Astrocyte (in vitro differentiated cells and primary cell): ENCODE results near the gene CRYBA4. TPM values are rescaled to one million over a fixed set of nuclear protein-coding genes. Genes with fewer than 3 reads are reported as not detected.

Source experiments
- DNase-seq: peaks from one replicate; pipeline ENCODE4 v3.0.0-alpha.2; 2010; ENCODE audit warnings: low read depth
- FAIRE-seq: peaks from 2 replicates; lab custom pipeline; 2011; peaks lifted over from hg19 to GRCh38; lab: Jason Lieb, UNC
- H2AFZ ChIP-seq: 2 replicates; pipeline ENCODE4 v1.6.0; 2012; ENCODE audit warnings: low read depth, low read length, inconsistent platforms
- H3K27ac ChIP-seq: 2 replicates; pipeline ENCODE4 v1.5.1; 2011; ENCODE audit warnings: low read depth, low read length, inconsistent platforms
- H3K27me3 ChIP-seq: 2 replicates; pipeline ENCODE4 v1.6.0; 2011; ENCODE audit warnings: low read length, inconsistent platforms; ENCODE audit not compliant: insufficient read depth
- H3K36me3 ChIP-seq: 2 replicates; pipeline ENCODE4 v1.5.1; 2011; ENCODE audit warnings: low read length, inconsistent platforms; ENCODE audit not compliant: insufficient read depth
- H3K4me1 ChIP-seq: 2 replicates; pipeline ENCODE4 v1.5.1; 2011; ENCODE audit warnings: low read length, inconsistent platforms; ENCODE audit not compliant: insufficient read depth
- H3K4me2 ChIP-seq: 2 replicates; pipeline ENCODE4 v1.6.0; 2012; ENCODE audit warnings: low read length, inconsistent platforms
- H3K4me3 ChIP-seq: 2 replicates; pipeline ENCODE4 v1.5.1; 2011; ENCODE audit warnings: low read depth, mild to moderate bottlenecking, low read length, inconsistent platforms; ENCODE audit not compliant: insufficient read depth
- H3K79me2 ChIP-seq: 2 replicates; pipeline ENCODE4 v1.6.0; 2012; ENCODE audit warnings: mild to moderate bottlenecking, low read length, inconsistent platforms; ENCODE audit not compliant: insufficient read depth
- H3K9ac ChIP-seq: 2 replicates; pipeline ENCODE4 v1.6.0; 2012; ENCODE audit warnings: mild to moderate bottlenecking, low read length, inconsistent platforms
- H3K9me3 ChIP-seq: 2 replicates; pipeline ENCODE4 v1.5.1; 2012; ENCODE audit warnings: low read depth, mild to moderate bottlenecking, low read length, inconsistent platforms; ENCODE audit not compliant: insufficient read depth
- H4K20me1 ChIP-seq: 2 replicates; pipeline ENCODE4 v1.6.0; 2012; ENCODE audit warnings: low read length, inconsistent platforms; ENCODE audit not compliant: insufficient read depth
- H3K27ac Mint-ChIP-seq: one replicate; pipeline ENCODE4 v1.8.0; 2021; ENCODE audit warnings: mild to moderate bottlenecking, mixed read lengths; ENCODE audit not compliant: unreplicated experiment
- H3K27me3 Mint-ChIP-seq: one replicate; pipeline ENCODE4 v1.8.0; 2021; ENCODE audit warnings: low read depth, mixed read lengths; ENCODE audit not compliant: unreplicated experiment
- H3K36me3 Mint-ChIP-seq: one replicate; pipeline ENCODE4 v1.8.0; 2021; ENCODE audit warnings: low read depth, mixed read lengths; ENCODE audit not compliant: unreplicated experiment
- H3K4me1 Mint-ChIP-seq: one replicate; pipeline ENCODE4 v1.8.0; 2021; ENCODE audit warnings: low read depth, mixed read lengths; ENCODE audit not compliant: unreplicated experiment
- H3K4me3 Mint-ChIP-seq: one replicate; pipeline ENCODE4 v1.8.0; 2021; ENCODE audit warnings: mild to moderate bottlenecking, moderate library complexity, mixed read lengths; ENCODE audit not compliant: unreplicated experiment
- H3K9me3 Mint-ChIP-seq: one replicate; pipeline ENCODE4 v1.8.0; 2021; ENCODE audit warnings: mild to moderate bottlenecking, mixed read lengths; ENCODE audit not compliant: unreplicated experiment
- CTCF ChIP-seq: IDR thresholded peaks from 2 replicates; pipeline ENCODE4 v1.5.1; 2011; ENCODE audit warnings: low read depth, mild to moderate bottlenecking, inconsistent platforms, low read length, moderate library complexity; ENCODE audit not compliant: insufficient read depth
- EZH2 ChIP-seq: IDR thresholded peaks from 2 replicates; pipeline ENCODE4 v1.6.1; 2012; ENCODE audit warnings: mild to moderate bottlenecking, low read length, inconsistent platforms; ENCODE audit not compliant: insufficient read depth
- total RNA-seq: library from RNA; stranded (reverse); gene quantifications from 2 replicates; pipeline ENCODE4 v1.2.1, GENCODE V29; 2021

CRYBA4 gene
- total RNA-seq, 1 donor from 2014 or later, result 1.1 TPM

- Histone ChIP-seq H3K36me3 (no peaks in the 10 kb centered on the region), H3K4me3 (no peak overlapping the region), H4K20me1 (no peaks in the 10 kb centered on the region), H3K79me2 (no peaks in the 10 kb centered on the region), H3K27me3 (peaks cover 30% of the 10 kb centered on the region), H3K27ac (no peak overlapping the region), H3K9me3 (no peaks in the 10 kb centered on the region), H2AFZ (no peak overlapping the region), H3K9ac (no peak overlapping the region), H3K4me2 (no peak overlapping the region), H3K4me1 (peaks cover 4% of the 10 kb centered on the region)
- H3K36me3 Mint-ChIP-seq, result no peaks in the 10 kb centered on the region
- TF ChIP-seq CTCF (no peak), EZH2 (no peak)
- DNase-seq (no peak), FAIRE-seq (no peak)
- H3K4me1 Mint-ChIP-seq, result peaks cover 18% of the 10 kb centered on the region
- peaks cover 4% of the 10 kb centered on the region for H3K9me3 Mint-ChIP-seq
- H3K27me3 Mint-ChIP-seq, result peaks cover 33% of the 10 kb centered on the region
- no peak overlapping the region for H3K27ac Mint-ChIP-seq
- H3K4me3 Mint-ChIP-seq, result no peak overlapping the region
These were observed 30.1 kb downstream of the CRYBA4 start for GRCh38 chr22:26651815-26652214.

DNA sequence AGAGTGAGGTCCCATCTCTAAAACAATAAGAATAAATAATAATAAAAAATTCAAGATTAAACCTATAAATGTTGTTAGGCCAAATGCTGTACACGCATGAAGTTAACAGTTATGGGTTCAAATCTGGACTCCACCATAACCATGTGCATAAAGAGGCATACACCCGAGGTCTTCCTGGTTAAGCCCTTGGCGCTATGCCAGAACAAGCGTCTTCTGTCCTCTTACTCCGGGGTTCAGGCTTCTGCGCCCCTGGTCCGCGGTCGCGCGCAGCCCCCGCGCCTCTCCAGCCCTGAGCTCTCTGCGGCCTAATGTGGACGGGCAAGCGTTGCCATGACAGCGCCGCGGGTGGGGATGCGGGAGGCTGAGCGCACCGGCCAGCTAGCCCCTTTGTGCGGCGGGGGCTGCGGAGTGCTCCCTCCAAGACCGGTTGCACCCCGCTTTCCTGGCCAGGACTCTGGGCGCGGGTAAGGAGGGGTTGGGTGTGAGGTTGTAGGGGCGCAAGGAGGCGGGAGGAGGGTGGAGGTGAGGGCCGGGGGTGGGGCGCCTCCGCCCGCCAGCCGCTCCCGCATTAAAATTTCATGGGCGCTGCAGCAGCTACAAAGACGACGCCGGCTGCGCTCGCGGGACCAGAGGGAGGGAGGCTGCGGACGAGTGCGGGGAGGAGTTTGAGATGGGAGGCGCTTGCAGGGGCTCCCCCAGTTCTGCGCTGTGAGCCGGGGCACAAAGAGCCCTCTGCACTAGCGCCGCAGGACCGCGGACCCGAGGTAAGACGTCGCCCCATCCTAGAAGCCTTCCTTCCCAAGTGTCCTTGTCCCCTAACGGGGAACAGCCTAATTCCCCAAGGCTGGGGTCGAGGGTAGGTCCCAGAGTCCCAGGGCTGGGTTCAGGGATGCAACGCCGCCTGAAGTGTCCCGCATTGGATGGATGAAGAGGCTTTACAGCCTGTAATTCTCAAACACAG is 35.4 kb downstream of the CRYBA4 start, which contains the start of gene MIAT:
Gene MIAT, plus strand, starts transcription at position 698 of the 961 bp plus-strand sequence.
- H3K9ac ChIP-seq, result peak within 1 kb of the TSS; percentile 65
- H3K79me2 ChIP-seq, result no peaks in the 10 kb centered on the region
- Mint-ChIP-seq H3K4me1 (peaks cover 23% of the 10 kb centered on the region), H3K27me3 (peaks cover 14% of the 10 kb centered on the region), H3K27ac (peak within 1 kb of the TSS; percentile 75), H3K9me3 (no peaks in the 10 kb centered on the region), H3K36me3 (no peaks in the 10 kb centered on the region), H3K4me3 (peak within 1 kb of the TSS; percentile 87)
- H4K20me1 ChIP-seq, result no peaks in the 10 kb centered on the region
- peaks cover 27% of the 10 kb centered on the region for H3K4me1 ChIP-seq
- peak within 1 kb of the TSS; percentile 76 for H2AFZ ChIP-seq
- no peak for DNase-seq
- H3K4me3 ChIP-seq, result peak within 1 kb of the TSS; percentile 54
- peak within 1 kb of the TSS; percentile 90 for H3K4me2 ChIP-seq
- H3K27me3 ChIP-seq, result peaks cover 25% of the 10 kb centered on the region
- H3K9me3 ChIP-seq, result no peaks in the 10 kb centered on the region
- no peak within 1 kb of the TSS for H3K27ac ChIP-seq
- no peaks in the 10 kb centered on the region for H3K36me3 ChIP-seq
- FAIRE-seq, result no peak
- no peak for TF ChIP-seq CTCF
- peak; percentile 93 for TF ChIP-seq EZH2

- TF ChIP-seq CTCF (no peak), EZH2 (no peak)
- H3K27ac ChIP-seq, result no peak overlapping the region
- peaks cover 22% of the 10 kb centered on the region for H3K27me3 ChIP-seq
- no peak for DNase-seq
- no peaks in the 10 kb centered on the region for H3K9me3 ChIP-seq
- H3K4me3 ChIP-seq, result peak overlapping the region; percentile 8
- H3K4me1 ChIP-seq, result peaks cover 27% of the 10 kb centered on the region
- H3K9ac ChIP-seq, result peak overlapping the region; percentile 8
- peaks cover 23% of the 10 kb centered on the region for H3K4me1 Mint-ChIP-seq
- peaks cover 2% of the 10 kb centered on the region for H3K36me3 Mint-ChIP-seq
- FAIRE-seq, result no peak
- H3K79me2 ChIP-seq, result no peaks in the 10 kb centered on the region
- H4K20me1 ChIP-seq, result no peaks in the 10 kb centered on the region
- H2AFZ ChIP-seq, result peak overlapping the region; percentile 37
- H3K36me3 ChIP-seq, result no peaks in the 10 kb centered on the region
- H3K4me2 ChIP-seq, result peak overlapping the region; percentile 82
- H3K4me3 Mint-ChIP-seq, result peak overlapping the region; percentile 84
- peaks cover 8% of the 10 kb centered on the region for H3K27me3 Mint-ChIP-seq
- no peaks in the 10 kb centered on the region for H3K9me3 Mint-ChIP-seq
- H3K27ac Mint-ChIP-seq, result no peak overlapping the region
These were observed 36.4 kb downstream of the CRYBA4 start for GRCh38 chr22:26658161-26658560.
